GM13976 (cell line): ENCODE data around the gene SIMC1.

ENCODE experiments used
- DNase-seq: peaks from one replicate; pipeline ENCODE4 v3.0.0; 2012; ENCODE audit warnings: low spot score
- CTCF ChIP-seq: IDR thresholded peaks from 2 replicates; pipeline ENCODE4 v1.5.1; 2012; ENCODE audit warnings: borderline replicate concordance, mild to moderate bottlenecking; ENCODE audit not compliant: insufficient read depth; ENCODE audit errors: extremely low read depth, missing control alignments, control extremely low read depth
- in situ Hi-C: fragments of 300-500 bp; cut with MboI; formaldehyde crosslinking; loops from one replicate; pipeline ENCODE4 v1.12.0; 2022; ENCODE audit warnings: low sequenced_read_pairs, mixed read lengths, inconsistent platforms; ENCODE audit not compliant: unreplicated experiment

The SIMC1 gene

GRCh38 chr5:176383961-176384360 is 145.7 kb downstream of the SIMC1 start:
- in situ Hi-C loops = no loop called here
- no peak for DNase-seq
- no peak for TF ChIP-seq CTCF

DNA sequence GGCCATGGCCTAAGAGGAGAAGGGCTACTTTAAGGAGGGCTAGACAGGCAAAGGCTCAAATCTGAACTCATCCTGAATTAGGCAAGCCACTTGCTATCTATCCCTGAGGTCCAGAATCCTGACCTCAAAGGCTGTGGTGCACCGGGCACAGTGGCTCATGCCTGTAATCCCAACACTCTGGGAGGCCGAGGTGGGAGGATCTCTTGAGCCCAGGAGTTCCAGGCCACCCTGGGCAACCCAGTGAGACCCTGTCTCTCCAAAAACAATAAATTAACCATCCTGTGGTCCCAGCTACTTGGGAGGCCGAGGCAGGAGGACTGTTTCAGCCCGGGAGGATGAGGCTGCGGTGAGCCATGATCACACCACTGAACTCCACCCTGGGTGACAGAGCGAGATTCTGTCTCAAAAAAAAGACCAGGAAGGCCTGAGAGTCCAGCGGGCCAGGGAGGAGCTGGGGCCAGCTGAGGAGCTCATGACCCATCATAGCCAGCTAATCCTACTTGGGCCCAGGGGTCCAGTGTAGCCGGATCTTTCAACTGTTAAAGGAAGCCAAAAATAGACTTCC is 146.2 kb downstream of the SIMC1 start:
- no peak for TF ChIP-seq CTCF
- DNase-seq = no peak
- in situ Hi-C loops = no loop called here

GRCh38 chr5:176384991-176385390 is 146.8 kb downstream of the SIMC1 start:
- DNase-seq = no peak
- in situ Hi-C loops = no loop called here
- no peak for TF ChIP-seq CTCF

DNA sequence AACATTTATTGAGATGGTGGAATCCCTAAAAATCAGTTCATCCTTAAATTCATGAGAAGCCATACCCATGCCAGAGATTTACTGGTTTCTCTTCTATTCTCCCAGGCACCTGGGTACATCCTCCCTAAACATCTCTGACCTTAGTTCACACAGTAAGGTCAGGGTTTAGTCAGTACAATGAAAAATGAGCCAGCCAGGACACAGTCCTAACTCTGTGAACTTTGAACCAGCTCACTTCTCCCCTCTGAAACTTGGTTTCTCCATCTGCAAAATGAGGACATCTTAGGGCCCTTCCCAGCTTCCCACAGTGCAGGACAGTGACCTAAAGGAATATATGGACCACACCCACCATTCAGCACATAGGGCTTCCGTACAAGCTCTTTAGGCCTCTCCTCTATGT is 148.3 kb downstream of the SIMC1 start:
- in situ Hi-C loops = no loop called here
- no peak for DNase-seq
- TF ChIP-seq CTCF = no peak

DNA sequence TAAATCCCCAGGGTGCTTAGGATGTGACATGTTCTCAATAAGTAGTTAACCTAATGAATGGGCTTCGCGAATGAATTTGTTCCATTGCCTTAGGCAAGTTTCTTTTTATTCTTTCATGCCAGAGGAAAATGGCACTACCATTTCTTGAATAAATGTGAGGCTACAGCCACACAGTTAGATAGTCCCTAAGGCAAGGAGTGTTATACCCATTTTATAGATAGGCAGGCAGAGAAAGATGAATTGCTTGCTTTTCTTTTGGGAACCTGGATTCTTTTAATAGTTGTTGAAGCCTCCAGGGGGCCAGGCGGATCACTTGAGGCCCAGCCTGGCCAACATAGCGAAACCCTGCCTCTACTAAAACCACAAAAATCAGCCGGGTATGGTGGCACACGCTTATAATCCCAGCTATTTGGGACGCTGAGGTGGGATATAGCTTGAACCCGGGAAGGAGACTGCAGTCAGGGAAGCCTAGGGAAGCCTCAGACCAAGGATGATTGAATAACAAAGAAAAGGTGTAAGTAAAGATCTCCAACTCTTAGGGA is 149.2 kb downstream of the SIMC1 start:
- no peak for DNase-seq
- in situ Hi-C loops = no loop called here
- no peak for TF ChIP-seq CTCF

- in situ Hi-C loops = no loop called here
- DNase-seq = no peak
- no peak for TF ChIP-seq CTCF
Measured at GRCh38 chr5:176388003-176388443, 149.8 kb downstream of the SIMC1 start.

DNA sequence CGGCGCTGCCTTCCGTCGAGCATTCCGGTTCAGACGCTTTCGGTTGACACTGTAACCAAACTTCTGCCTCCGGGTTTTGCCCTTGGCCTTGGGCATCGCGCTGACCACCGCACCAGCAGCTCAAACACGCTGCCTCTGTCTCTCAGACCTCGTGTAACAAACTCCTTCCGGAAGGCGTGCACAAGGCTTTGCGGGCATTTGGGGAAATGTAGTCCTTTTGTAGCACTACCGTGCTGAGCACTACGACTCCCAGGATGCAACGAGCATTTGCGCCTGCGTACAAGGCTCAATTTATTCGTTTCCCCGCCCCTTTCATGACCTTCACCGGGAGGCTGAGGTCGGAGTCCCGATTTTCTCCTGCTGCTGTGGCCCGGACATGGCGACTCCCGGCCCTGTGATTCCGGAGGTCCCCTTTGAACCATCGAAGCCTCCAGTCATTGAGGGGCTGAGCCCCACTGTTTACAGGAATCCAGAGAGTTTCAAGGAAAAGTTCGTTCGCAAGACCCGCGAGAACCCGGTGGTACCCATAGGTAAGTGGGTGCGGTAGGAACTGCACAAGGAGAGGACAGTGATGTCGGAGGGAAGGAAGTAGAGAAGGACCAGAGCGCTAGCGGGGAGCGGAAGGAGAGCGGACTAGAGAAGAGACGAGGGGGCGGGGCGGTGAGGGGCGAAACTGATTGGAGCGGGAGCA is 150.4 kb downstream of the SIMC1 start, which contains the start of the genes HIGD2A and NOP16:
Gene HIGD2A (plus strand): TSS at position 308 of the 691 bp plus-strand sequence. CDS start 69 bp downstream, at position 377.
Gene NOP16 (minus strand): TSS at position 155 of the 691 bp plus-strand sequence. CDS start 59 bp downstream, at position 96.
- no peak for TF ChIP-seq CTCF
- peak; percentile 97 for DNase-seq
- in situ Hi-C loops = no loop called here
